Activated CD4-positive, alpha-beta T cell treated with anti-CD3 and anti-CD28 coated beads, Interleukin-2, amount 10 ng/mL, durations not matched to agents 7 days and 5 days (primary cell): Measurements from ENCODE around the gene MAMDC2. TPM values are rescaled to one million over a fixed set of nuclear protein-coding genes. Genes with fewer than 3 reads are reported as not detected.
"Not testable (repeated sequence)": the region's sequence is repeated elsewhere in the genome, so short reads cannot be mapped to it uniquely, and the experiment has no call there.

Experiments
- CTCF ChIA-PET: fragments of 350-600 bp; sonication (Branson Sonifier 250); formaldehyde crosslinking; loops from one replicate; lab custom pipeline; 2021; ENCODE audit warnings: antibody characterized with exemption; lab: Charles Lee
- POLR2A ChIA-PET: fragments of 350-600 bp; sonication (Branson Sonifier 250); formaldehyde crosslinking; loops from one replicate; lab custom pipeline; 2021; ENCODE audit warnings: antibody characterized with exemption; lab: Charles Lee
- DNase-seq: peaks from one replicate; pipeline ENCODE4 v3.0.0-alpha.2; 2020
- H3K27ac Mint-ChIP-seq: one replicate; pipeline ENCODE4 v1.8.0; 2021; ENCODE audit warnings: mild to moderate bottlenecking, moderate library complexity, mixed read lengths
- H3K27me3 Mint-ChIP-seq: one replicate; pipeline ENCODE4 v1.8.0; 2021; ENCODE audit warnings: mixed read lengths
- H3K36me3 Mint-ChIP-seq: one replicate; pipeline ENCODE4 v1.8.0; 2021; ENCODE audit warnings: low read depth, mixed read lengths
- H3K4me1 Mint-ChIP-seq: one replicate; pipeline ENCODE4 v1.8.0; 2021; ENCODE audit warnings: mixed read lengths
- H3K4me3 Mint-ChIP-seq: one replicate; pipeline ENCODE4 v1.8.0; 2021; ENCODE audit warnings: mild to moderate bottlenecking, moderate library complexity, mixed read lengths
- H3K9me3 Mint-ChIP-seq: one replicate; pipeline ENCODE4 v1.8.0; 2021; ENCODE audit warnings: mixed read lengths
- total RNA-seq, 2 experiments: library from RNA; stranded (reverse); gene quantifications; one replicate each; pipeline ENCODE4 v1.2.3, GENCODE V29; 2021

Gene MAMDC2
- total RNA-seq, 2 experiments from 2014 or later = not detected

GRCh38 chr9:70013598-70014196 lies 30.0 kb upstream of the MAMDC2 start:
- ChIA-PET CTCF (no interaction called here), POLR2A (no interaction called here)
- H3K9me3 Mint-ChIP-seq = no peaks in the 10 kb centered on the region
- no peaks in the 10 kb centered on the region for H3K36me3 Mint-ChIP-seq
- H3K4me3 Mint-ChIP-seq = no peak overlapping the region
- H3K27me3 Mint-ChIP-seq = peaks cover 7% of the 10 kb centered on the region
- H3K27ac Mint-ChIP-seq = no peak overlapping the region
- no peak for DNase-seq
- no peaks in the 10 kb centered on the region for H3K4me1 Mint-ChIP-seq

GRCh38 chr9:70015099-70015498 lies 28.5 kb upstream of the MAMDC2 start:
- ChIA-PET POLR2A (no interaction called here), CTCF (no interaction called here)
- no peaks in the 10 kb centered on the region for H3K4me1 Mint-ChIP-seq
- peaks cover 10% of the 10 kb centered on the region for H3K27me3 Mint-ChIP-seq
- H3K9me3 Mint-ChIP-seq = no peaks in the 10 kb centered on the region
- DNase-seq = no peak
- H3K27ac Mint-ChIP-seq = no peak overlapping the region
- no peak overlapping the region for H3K4me3 Mint-ChIP-seq
- H3K36me3 Mint-ChIP-seq = no peaks in the 10 kb centered on the region

GRCh38 chr9:70020217-70020616 lies 23.4 kb upstream of the MAMDC2 start:
- H3K4me1 Mint-ChIP-seq = no peaks in the 10 kb centered on the region
- peaks cover 12% of the 10 kb centered on the region for H3K27me3 Mint-ChIP-seq
- no peak for DNase-seq
- no peak overlapping the region for H3K27ac Mint-ChIP-seq
- POLR2A ChIA-PET = no interaction called here
- CTCF ChIA-PET = no interaction called here
- no peaks in the 10 kb centered on the region for H3K36me3 Mint-ChIP-seq
- no peak overlapping the region for H3K4me3 Mint-ChIP-seq
- H3K9me3 Mint-ChIP-seq = no peaks in the 10 kb centered on the region

GRCh38 chr9:70020991-70021571 lies 22.6 kb upstream of the MAMDC2 start:
- Mint-ChIP-seq H3K4me1 (no peaks in the 10 kb centered on the region), H3K27me3 (peaks cover 9% of the 10 kb centered on the region), H3K27ac (no peak overlapping the region), H3K36me3 (no peaks in the 10 kb centered on the region), H3K4me3 (no peak overlapping the region), H3K9me3 (no peaks in the 10 kb centered on the region)
- ChIA-PET POLR2A (no interaction called here), CTCF (no interaction called here)
- no peak for DNase-seq

- Mint-ChIP-seq H3K27ac (no peak overlapping the region), H3K36me3 (no peaks in the 10 kb centered on the region), H3K4me3 (no peak overlapping the region), H3K4me1 (no peaks in the 10 kb centered on the region), H3K27me3 (peaks cover 8% of the 10 kb centered on the region), H3K9me3 (no peaks in the 10 kb centered on the region)
- ChIA-PET POLR2A (no interaction called here), CTCF (no interaction called here)
- DNase-seq = no peak
Measured at GRCh38 chr9:70028287-70028686, 15.4 kb upstream of the MAMDC2 start.

GRCh38 chr9:70030156-70030555 lies 13.5 kb upstream of the MAMDC2 start:
- DNase-seq = no peak
- peaks cover 8% of the 10 kb centered on the region for H3K27me3 Mint-ChIP-seq
- no peaks in the 10 kb centered on the region for H3K36me3 Mint-ChIP-seq
- no peak overlapping the region for H3K4me3 Mint-ChIP-seq
- POLR2A ChIA-PET = no interaction called here
- H3K27ac Mint-ChIP-seq = no peak overlapping the region
- no peaks in the 10 kb centered on the region for H3K9me3 Mint-ChIP-seq
- no peaks in the 10 kb centered on the region for H3K4me1 Mint-ChIP-seq
- CTCF ChIA-PET = no interaction called here

GRCh38 chr9:70031141-70031545 lies 12.5 kb upstream of the MAMDC2 start:
- H3K27ac Mint-ChIP-seq = no peak overlapping the region
- no peaks in the 10 kb centered on the region for H3K4me1 Mint-ChIP-seq
- peaks cover 8% of the 10 kb centered on the region for H3K27me3 Mint-ChIP-seq
- H3K4me3 Mint-ChIP-seq = no peak overlapping the region
- no peak for DNase-seq
- CTCF ChIA-PET = no interaction called here
- POLR2A ChIA-PET = no interaction called here
- H3K9me3 Mint-ChIP-seq = no peaks in the 10 kb centered on the region
- no peaks in the 10 kb centered on the region for H3K36me3 Mint-ChIP-seq

- no peak for DNase-seq
- H3K27ac Mint-ChIP-seq = no peak overlapping the region
- peaks cover 8% of the 10 kb centered on the region for H3K27me3 Mint-ChIP-seq
- peaks cover 3% of the 10 kb centered on the region for H3K9me3 Mint-ChIP-seq
- ChIA-PET CTCF (no interaction called here), POLR2A (no interaction called here)
- H3K4me1 Mint-ChIP-seq = no peaks in the 10 kb centered on the region
- no peak overlapping the region for H3K4me3 Mint-ChIP-seq
- peaks cover 2% of the 10 kb centered on the region for H3K36me3 Mint-ChIP-seq
Measured at GRCh38 chr9:70034271-70034711, 9.4 kb upstream of the MAMDC2 start.

GRCh38 chr9:70035691-70036090 lies 8.0 kb upstream of the MAMDC2 start:
- Mint-ChIP-seq H3K4me1 (no peaks in the 10 kb centered on the region), H3K27ac (no peak overlapping the region), H3K9me3 (peaks cover 3% of the 10 kb centered on the region), H3K36me3 (peaks cover 2% of the 10 kb centered on the region), H3K4me3 (no peak overlapping the region), H3K27me3 (peaks cover 6% of the 10 kb centered on the region)
- DNase-seq = no peak
- POLR2A ChIA-PET = no interaction called here
- CTCF ChIA-PET = no interaction called here

GRCh38 chr9:70036641-70037040 lies 7.0 kb upstream of the MAMDC2 start:
- ChIA-PET POLR2A (no interaction called here), CTCF (no interaction called here)
- Mint-ChIP-seq H3K4me3 (no peak overlapping the region), H3K36me3 (peaks cover 2% of the 10 kb centered on the region), H3K4me1 (no peaks in the 10 kb centered on the region), H3K9me3 (peaks cover 3% of the 10 kb centered on the region), H3K27me3 (peaks cover 5% of the 10 kb centered on the region), H3K27ac (no peak overlapping the region)
- no peak for DNase-seq

- H3K36me3 Mint-ChIP-seq, H3K27ac Mint-ChIP-seq, H3K4me3 Mint-ChIP-seq, POLR2A ChIA-PET, H3K9me3 Mint-ChIP-seq, CTCF ChIA-PET, DNase-seq, H3K4me1 Mint-ChIP-seq: not testable (repeated sequence)
- peaks cover 17% of the 10 kb centered on the region for H3K27me3 Mint-ChIP-seq
Measured at GRCh38 chr9:70038171-70038621, 5.5 kb upstream of the MAMDC2 start.

- Mint-ChIP-seq H3K9me3 (peaks cover 3% of the 10 kb centered on the region), H3K27me3 (peaks cover 36% of the 10 kb centered on the region), H3K27ac (no peak overlapping the region), H3K36me3 (peaks cover 2% of the 10 kb centered on the region), H3K4me1 (peaks cover 7% of the 10 kb centered on the region), H3K4me3 (no peak overlapping the region)
- ChIA-PET CTCF (interaction anchor here (0.6 kb wide), 1 partner anchor 77 kb away, joined by 4 read pairs; no protein-coding TSS in a partner anchor), POLR2A (no interaction called here)
- DNase-seq = no peak
Measured at GRCh38 chr9:70040376-70040903, 3.2 kb upstream of the MAMDC2 start.

- H3K4me3 Mint-ChIP-seq = no peak overlapping the region
- H3K9me3 Mint-ChIP-seq = peaks cover 3% of the 10 kb centered on the region
- H3K4me1 Mint-ChIP-seq = peaks cover 7% of the 10 kb centered on the region
- no peak for DNase-seq
- peaks cover 2% of the 10 kb centered on the region for H3K36me3 Mint-ChIP-seq
- POLR2A ChIA-PET = no interaction called here
- H3K27ac Mint-ChIP-seq = no peak overlapping the region
- peaks cover 42% of the 10 kb centered on the region for H3K27me3 Mint-ChIP-seq
- CTCF ChIA-PET = interaction anchor here (0.6 kb wide), 1 partner anchor 36 kb away, joined by 3 read pairs; no protein-coding TSS in a partner anchor
Measured at GRCh38 chr9:70042461-70043215, 1.0 kb upstream of the MAMDC2 start.
